ENCODE data around the gene ACAA1.

- no peak for TF ChIP-seq CTCF (conservative IDR thresholded peaks at IDR 0.05)
- no peak for TF ChIP-seq EZH2 (IDR thresholded peaks at IDR 0.05; ENCODE audit: low read depth)
These were observed 48.5 kb downstream of the ACAA1 start for GRCh38 chr3:38088126-38089078.
